DMS79 (cell line): ENCODE measurements around the gene CLDN16.

ENCODE experiments used
- DNase-seq: peaks from one replicate; lab custom pipeline; 2025; lab: John Stamatoyannopoulos, UW

The CLDN16 gene

GRCh38 chr3:190380184-190380583 lies 7.8 kb upstream of the CLDN16 start:
- DNase-seq, result no peak

GRCh38 chr3:190381441-190381840 lies 6.5 kb upstream of the CLDN16 start:
- no peak for DNase-seq

GRCh38 chr3:190382082-190382481 lies 5.9 kb upstream of the CLDN16 start:
- no peak for DNase-seq

GRCh38 chr3:190384309-190384756 lies 3.6 kb upstream of the CLDN16 start:
- DNase-seq, result no peak

- DNase-seq, result no peak
Measured at GRCh38 chr3:190385731-190386688, 2.0 kb upstream of the CLDN16 start.

- DNase-seq, result no peak
Measured at GRCh38 chr3:190388703-190389102, 740 bp downstream of the CLDN16 start.

GRCh38 chr3:190396001-190396400 lies 8.0 kb downstream of the CLDN16 start:
- DNase-seq, result no peak

- no peak for DNase-seq
Measured at GRCh38 chr3:190397889-190398288, 9.9 kb downstream of the CLDN16 start.

GRCh38 chr3:190399677-190400076 lies 11.7 kb downstream of the CLDN16 start:
- no peak for DNase-seq

GRCh38 chr3:190401963-190402362 lies 14.0 kb downstream of the CLDN16 start:
- no peak for DNase-seq

- DNase-seq, result no peak
Measured at GRCh38 chr3:190404715-190405114, 16.8 kb downstream of the CLDN16 start.

- no peak for DNase-seq
Measured at GRCh38 chr3:190414297-190414696, 26.3 kb downstream of the CLDN16 start.

GRCh38 chr3:190424108-190424477 lies 36.1 kb downstream of the CLDN16 start:
- no peak for DNase-seq

- DNase-seq, result no peak
Measured at GRCh38 chr3:190424478-190425439, 36.8 kb downstream of the CLDN16 start.

- DNase-seq, result no peak
Measured at GRCh38 chr3:190425833-190426232, 37.9 kb downstream of the CLDN16 start.

GRCh38 chr3:190426806-190427507 lies 39.0 kb downstream of the CLDN16 start:
- DNase-seq, result no peak

GRCh38 chr3:190429681-190430080 lies 41.7 kb downstream of the CLDN16 start:
- DNase-seq, result no peak

- DNase-seq, result no peak
Measured at GRCh38 chr3:190430906-190431305, 42.9 kb downstream of the CLDN16 start.

GRCh38 chr3:190432216-190432615 lies 44.3 kb downstream of the CLDN16 start:
- no peak for DNase-seq

GRCh38 chr3:190433626-190434025 lies 45.7 kb downstream of the CLDN16 start:
- no peak for DNase-seq

GRCh38 chr3:190435618-190436017 lies 47.7 kb downstream of the CLDN16 start:
- DNase-seq, result no peak

GRCh38 chr3:190436331-190436730 lies 48.4 kb downstream of the CLDN16 start:
- no peak for DNase-seq
